GM21526 (cell line): ENCODE results near the gene RTL9.
"Not testable (repeated sequence)": the region's sequence is repeated elsewhere in the genome, so short reads cannot be mapped to it uniquely, and the experiment has no call there.

Experiments
- ATAC-seq: cut with Tn5 transposase; IDR thresholded peaks from one replicate; pipeline ENCODE4 v1.9.1; 2021; ENCODE audit warnings: moderate library complexity; ENCODE audit not compliant: unreplicated experiment, low FRiP score

RTL9 gene

DNA sequence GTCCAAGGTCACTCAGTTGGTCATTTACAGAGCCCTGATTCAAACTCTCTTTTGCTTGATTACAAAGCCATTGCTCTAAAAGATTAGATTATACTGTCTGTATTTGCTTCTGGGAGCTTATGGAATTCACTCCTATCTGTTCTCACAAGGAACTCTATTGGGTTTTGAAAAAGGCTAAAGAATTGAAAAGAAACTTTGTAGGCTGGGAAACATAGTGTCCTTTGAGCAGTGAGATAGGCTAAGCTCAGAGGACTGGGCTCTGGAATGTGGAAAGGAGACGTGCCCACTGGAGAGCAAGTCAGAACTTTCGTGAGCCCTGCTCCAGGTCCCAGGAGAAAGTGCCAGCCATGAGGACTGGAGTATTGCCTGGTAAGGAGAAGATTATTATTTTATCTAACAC is at the start of gene RTL9:
Gene RTL9 (plus strand): TSS at position 301 of the 400 bp plus-strand sequence. CDS start 91,770 bp downstream, outside the sequence.
- ATAC-seq, result no peak

DNA sequence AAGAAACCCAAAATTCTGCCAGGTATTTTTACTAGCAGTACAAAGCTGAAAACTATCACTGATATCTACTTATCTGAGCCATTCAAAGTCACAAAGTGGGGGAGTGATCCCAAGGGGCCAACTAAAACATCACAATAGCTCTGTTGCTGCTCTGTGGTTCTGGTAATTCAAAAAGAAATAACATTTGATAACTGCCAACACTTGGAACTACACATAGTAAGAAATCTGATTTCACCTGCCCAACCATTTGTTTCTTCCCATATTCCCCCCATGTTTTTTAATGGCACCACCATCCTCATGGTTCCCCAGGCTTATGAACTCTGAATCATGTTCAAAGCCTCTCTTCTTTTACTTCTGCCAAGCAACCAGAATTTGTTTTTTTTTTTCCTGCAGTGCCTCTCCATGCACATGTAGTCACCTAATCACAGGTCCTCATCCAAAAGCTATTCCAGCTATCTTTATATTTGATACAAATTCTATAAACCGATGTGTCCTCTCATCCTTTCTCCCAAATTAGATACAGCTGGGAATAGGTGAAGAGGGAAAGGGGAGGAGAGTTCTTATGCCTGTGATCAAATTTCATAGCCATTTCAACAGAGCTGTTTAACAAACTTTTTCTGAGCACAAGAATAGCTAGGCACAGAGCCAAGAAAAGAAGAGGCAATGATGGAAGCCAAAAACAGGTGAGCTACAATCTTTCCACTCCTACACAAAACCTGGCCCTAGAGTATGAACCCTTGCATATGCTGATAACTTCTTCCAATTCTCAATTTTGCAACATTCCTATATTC is 48.5 kb upstream of the RTL9 start:
- ATAC-seq, result no peak

DNA sequence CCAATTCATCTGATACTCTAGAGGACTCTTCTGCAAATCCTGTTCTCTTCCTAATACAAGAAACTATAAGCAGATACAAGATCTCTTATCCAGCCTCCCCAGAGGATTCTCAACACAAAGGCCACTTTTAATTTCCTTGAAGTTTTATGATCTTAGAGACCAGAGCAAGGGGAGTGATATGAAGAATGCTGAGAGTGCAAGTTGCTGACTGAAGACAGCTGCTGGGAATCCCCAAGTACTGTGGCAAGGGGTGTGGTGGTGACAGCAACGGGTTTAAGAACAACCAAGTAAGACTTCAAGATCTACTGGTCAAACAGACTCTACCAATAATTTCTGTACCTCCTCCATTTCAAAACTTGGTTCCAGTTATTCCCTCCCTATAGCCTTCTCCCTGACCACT is 47.8 kb upstream of the RTL9 start:
- ATAC-seq, result peak; percentile 68

DNA sequence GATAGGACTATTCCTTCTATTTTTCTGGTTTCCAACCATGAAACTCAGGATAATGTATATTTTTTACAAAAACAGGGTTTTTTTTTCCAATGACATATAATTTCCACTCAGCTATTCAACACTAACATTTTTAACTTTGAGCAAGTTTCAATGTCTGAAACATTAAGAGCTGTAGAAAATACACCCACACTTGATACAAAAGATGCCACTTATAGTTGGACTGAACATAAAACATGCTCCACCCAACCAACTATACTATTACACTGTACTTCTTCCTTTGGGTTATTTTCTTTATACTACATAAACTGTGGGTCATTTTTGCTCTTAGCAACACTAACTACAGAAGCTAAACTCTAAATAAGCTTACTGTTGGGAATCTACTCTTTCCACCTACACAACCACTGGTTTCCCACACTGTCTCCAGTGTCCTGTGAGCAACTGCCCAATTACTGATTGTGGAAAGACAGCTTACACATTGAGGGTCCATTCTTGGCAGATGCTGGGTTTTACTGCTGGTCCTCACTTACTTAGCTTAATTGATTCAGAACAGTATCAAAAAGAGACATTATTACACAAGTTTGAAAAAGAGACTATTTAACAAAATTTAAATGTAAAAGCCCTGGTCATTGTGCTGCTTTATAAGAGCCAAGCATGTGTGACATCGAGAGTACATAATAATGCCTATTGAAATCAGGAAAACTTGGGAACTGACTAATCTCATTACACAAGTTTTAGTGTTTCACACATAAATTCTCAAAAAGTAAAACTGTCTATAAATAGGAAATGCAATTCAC is 47.0 kb upstream of the RTL9 start:
- ATAC-seq, result no peak

DNA sequence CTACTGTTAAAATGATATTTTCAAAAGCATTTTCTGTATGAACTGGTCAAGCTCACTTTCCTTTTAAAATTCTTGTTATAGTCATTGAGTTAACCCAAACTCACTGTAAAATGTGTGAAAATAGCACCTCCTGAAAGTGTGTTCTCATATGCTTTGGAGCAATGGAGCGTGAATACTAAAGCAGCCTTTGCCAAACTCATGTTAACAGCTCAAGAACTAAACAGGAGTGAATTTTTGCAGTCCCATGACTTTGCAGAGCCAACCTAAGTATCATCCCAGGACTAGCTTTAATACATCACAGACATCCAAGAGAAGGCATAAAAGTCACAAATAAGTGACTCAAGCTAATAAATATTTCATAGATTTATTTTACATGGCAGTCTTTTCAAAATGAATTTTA is 43.1 kb upstream of the RTL9 start:
- ATAC-seq, result no peak

DNA sequence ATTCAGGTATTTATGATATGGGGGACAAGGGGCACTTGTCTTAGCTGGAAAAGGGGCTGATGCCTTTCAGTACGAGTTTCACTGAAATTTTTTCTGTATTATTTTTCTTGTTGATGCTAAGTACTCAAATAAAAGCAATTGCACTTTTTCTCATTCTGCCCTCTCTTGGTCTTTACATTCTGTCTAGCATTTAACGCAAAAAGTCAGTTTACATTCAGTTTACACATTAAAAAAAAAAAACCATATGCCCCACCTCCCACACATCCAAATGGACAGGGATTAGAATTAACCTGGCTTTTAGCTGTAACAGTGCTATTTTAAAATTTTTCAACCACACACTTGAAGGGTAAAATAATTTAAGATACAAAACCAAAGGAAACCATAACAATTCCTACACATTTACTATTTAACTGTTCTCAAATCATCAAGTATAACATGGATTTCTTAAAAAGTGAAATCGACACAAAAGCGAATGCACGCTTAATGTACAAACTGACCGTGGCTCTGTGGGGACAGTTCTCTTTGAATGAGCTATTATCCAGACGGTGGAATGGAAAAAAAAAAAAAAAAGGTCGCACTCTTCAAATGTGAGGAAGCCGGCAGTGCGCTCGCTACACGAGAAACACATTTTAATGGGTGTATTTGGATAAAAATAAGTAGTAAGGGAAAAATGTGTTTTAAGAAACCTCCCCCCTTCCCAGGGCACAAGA is 42.1 kb upstream of the RTL9 start:
- ATAC-seq, result no peak

DNA sequence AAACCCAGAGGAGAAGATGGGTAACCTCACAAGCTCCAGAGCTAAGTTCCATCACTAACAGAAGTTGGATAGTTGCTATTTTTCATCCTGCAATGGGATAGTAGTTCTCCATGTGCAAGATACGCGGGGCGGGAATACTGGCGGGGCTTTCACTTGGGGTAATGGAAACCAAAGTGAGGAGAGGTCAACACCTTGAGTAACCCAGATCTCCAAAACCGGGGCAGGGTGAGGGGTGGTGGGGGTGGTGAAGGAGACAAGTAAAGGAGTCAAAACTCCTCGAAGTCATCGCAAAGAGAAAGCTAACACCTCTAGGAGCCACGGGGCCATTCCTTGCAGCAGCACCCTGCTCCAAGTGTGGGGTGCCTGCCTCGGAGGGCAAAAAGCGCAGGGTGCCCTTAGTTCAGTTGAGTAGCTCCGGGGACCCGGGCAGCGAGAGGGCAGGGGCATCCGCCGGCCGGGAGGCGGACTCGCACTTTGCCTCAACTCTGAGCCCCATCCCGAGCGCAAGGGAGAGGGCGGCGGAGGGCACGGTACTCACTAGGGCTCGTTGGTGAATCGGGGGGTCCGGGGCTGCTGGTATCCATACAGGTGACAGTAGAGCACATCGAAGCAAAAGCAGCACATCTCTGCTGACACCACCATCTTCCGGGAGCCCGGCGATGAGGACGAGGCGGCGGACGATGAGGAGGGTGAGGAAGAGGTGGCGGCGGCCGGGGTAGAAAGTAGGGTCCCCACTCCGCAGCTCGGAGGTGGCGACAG is 41.4 kb upstream of the RTL9 start:
- peak; percentile 19 for ATAC-seq

DNA sequence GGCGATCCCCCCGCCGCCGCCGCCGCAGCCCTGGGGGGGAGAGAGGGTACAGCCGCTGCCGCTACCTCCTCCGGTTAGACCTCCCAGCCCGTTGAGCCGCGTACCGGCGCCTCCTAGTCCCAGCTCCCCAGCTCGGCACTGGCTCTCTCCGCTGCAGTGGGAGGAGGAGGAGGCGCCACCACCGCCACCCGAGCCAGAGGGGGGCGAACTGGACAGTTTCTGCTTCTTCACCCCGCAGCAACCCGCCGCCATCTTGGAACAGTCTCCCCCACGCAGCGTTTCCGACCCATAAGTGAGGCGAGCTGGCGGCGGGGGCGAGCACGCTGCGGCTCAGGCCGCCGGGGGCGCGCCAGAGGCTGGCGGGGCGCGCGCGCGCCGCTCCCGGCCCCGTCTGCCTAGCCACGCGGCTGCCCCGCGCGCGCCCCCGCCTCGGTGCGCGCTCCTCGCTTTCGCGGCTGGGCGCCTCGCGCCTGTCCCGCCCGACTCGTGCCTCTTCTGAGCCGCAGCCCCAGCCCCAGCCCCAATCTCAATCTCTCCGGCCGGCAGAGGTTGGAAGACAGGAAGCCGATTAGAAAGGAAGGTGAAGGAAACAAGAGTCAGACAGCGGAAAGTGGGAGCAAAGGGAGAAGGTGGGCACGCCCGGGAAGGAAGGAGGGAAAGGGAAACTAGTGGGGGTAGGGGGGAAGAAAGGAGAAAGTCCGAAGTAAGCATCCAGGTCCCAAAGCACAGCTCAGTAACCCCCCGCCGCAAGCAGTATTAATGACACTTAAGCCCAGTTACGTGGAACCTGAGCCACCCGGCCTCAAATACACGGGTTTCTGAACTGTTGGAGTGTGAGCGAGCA is 40.6 kb upstream of the RTL9 start, which contains the start of gene AMMECR1:
Gene AMMECR1 (minus strand): TSS at position 266 of the 844 bp plus-strand sequence. CDS start 14 bp downstream, at position 252.
- peak; percentile 68 for ATAC-seq

DNA sequence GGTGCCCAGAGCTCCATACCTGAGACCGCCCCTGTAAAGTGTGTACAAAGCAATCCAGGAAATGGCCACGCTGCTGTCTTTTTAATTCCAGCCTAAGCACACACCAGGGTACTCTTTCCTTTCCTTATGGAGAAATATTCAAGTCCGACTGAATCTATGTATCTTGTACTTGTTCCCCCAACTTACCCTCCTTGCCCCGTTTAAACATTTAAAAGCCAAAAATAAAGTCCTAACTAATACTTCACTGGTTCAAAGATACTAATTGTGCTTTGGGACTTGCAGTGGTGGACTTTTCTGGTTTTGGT is 40.0 kb upstream of the RTL9 start:
- ATAC-seq, result peak; percentile 28

DNA sequence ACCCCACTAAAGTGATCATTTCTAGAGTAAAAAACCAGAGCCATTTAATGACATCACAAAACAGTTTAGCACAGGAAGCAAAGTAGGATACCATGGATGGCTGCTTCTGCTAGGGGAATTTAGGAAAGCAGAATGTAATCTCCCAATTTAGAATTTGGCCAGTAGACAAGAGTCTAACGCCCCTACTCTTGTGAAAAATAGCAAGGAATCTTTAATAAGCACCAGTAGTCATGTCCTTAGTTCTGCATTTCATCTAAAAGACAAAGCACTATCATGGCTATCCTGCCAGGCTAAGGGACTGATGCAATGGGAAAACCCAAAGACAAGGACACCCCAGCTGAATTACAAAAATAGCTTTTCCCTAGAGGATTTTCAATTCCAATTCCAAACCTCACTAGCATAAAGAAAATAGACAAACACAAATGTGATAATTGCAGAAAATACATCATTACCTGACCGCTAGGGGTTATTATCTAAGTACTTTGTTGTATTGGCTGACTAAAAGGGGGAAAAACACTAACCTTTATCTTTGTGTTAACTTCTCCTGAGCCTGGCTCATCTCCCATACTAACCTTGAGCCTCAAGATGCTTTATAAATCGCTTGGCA is 38.2 kb upstream of the RTL9 start:
- ATAC-seq, result no peak

DNA sequence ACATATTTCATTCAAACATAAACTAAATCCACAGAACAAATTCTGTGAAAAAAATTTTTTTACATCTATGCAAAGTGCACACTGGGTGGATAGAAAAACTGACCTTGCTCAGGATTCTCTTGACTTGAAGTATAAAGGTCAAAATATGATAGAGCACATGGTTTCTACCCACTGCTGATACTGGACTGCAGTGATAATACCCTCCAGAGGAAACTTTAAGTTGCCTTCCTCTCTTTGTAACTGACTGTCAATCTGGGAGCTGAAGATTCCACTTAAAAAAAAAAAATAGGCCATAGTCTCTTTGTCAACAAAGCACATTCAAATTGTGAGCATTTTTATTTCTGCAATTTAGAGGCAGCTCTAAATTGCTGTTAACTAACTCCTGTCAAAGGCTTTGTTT is 37.6 kb upstream of the RTL9 start:
- ATAC-seq, result no peak

DNA sequence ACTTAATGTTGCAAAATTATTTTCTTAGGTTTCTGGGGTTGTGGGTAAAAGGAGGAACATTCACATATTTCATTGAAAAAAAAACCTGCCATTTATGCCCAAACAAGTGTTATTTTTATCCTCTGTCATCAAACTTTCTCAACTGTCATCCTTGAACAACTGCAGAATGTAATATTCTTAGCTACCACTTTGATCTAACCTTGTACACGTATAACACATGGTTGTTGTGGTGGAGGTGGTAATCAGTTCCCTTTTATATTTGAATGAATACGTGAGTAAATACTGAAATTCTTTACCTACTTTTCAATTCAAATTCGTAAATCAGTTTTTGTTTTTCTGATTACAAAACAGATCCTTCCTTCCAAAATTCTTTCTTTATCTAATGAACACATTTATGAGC is 37.0 kb upstream of the RTL9 start:
- peak; percentile 30 for ATAC-seq

DNA sequence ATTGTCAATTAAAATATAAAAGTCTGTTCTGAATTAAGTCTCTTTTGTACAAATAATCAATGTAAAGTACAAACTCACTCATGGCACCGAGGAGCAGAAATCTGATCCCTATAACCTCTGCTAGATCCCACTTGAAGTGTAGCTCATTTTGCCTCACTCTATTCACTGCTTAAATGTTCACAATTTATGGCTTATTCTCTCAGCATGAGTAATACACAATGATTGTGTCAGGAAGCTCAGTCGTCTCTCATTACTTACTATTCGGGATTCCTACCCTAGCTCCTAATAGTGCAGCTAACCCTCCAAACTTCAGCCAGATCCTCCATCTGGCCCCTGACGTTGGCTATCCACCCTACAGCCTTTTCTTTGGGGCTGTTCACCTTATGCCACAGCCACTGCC is 36.0 kb upstream of the RTL9 start:
- no peak for ATAC-seq

DNA sequence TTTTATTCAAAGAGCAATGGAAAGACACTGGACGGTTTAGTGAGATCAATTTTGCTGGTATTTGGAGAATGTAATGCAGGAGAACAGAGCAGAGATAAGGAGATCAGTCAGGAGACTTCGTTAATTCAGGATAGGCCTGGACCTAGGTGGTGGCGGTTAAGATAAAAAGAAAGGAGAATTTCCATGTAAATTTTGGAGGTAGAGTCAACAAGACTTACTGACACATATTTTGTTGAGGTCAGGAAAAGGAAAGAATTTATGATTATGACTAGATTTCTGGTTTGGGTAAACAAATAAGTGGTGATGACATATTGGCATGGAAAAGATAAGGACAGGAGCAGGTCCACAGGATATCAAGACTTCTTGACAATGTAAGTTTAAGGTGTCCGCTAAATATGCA is 31.9 kb upstream of the RTL9 start:
- ATAC-seq, result no peak

DNA sequence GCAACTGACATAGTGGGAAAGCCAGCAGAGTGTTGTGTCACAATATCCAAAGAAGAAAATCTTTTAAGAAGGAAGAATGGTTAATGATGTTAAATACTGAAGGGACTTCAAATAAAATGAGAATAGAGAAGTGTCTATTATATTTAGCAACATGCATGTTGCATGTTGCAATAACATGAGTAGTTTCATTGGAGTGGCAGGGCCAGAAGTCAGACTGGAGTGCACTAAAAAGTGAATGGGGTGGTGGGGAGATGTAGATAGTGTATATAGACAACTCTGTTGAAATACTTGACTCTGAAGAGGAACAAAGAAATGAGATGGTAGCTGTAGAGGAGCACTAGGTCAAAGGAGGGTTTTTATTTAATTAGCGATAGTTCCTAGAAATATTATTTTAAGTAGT is 31.3 kb upstream of the RTL9 start:
- no peak for ATAC-seq

DNA sequence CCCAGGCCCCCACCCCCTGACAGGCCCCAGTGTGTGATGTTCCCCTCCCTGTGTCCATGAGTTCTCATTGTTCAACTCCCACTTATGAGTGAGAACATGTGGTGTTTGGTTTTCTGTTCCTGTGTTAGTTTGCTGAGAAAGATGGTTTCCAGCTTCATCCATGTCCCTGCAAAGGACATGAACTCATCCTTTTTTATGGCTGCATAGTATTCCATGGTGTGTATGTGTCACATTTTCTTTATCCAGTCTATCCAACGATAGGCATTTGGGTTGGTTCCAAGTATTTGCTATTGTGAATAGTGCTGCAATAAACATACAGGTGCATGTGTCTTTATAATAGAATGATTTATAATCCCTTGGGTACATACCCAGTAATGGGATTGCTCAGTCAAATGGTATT is 30.0 kb upstream of the RTL9 start:
- ATAC-seq, result not testable (repeated sequence)

DNA sequence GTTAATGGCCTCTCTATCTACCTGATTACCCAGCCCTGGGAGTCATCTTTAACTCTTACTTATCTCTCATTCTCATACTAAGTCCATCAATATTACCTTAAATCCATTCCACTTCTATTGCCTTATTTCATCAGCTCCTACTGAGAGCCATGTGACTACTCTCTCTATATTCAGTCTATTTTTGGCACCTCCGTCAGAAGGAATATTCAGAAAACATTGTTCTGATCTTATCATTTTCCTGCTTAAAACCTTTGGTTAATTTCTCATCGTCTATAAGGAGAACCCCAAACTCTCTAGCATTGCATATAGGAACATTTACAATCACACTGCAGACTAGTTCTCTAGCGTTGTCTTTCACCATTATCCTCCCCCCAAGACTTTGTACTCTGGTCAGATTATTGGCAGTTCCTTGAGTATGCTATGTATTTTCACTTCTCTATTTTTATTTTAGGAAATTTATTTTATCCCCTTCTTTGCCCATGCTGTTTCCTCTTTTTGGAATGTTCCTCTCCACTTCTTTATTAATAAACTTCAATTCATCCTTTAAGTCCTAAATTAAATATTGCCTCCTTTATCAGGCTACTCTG is 27.1 kb upstream of the RTL9 start:
- no peak for ATAC-seq

DNA sequence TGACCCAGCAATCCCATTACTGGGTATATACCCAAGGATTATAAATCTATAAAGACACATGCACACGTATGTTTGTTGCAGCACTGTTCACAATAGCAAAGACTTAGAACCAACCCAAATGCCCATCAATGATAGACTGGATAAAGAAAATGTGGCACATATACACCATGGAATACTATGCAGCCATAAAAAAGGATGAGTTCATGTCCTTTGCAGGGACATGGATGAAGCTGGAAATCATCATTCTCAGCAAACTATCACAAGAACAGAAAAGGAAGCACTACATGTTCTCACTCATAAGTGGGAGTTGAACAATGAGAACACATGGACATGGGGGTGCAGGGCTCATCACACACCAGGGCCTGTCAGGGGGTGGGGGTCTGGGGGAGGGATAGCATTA is 25.2 kb upstream of the RTL9 start:
- ATAC-seq, result not testable (repeated sequence)

DNA sequence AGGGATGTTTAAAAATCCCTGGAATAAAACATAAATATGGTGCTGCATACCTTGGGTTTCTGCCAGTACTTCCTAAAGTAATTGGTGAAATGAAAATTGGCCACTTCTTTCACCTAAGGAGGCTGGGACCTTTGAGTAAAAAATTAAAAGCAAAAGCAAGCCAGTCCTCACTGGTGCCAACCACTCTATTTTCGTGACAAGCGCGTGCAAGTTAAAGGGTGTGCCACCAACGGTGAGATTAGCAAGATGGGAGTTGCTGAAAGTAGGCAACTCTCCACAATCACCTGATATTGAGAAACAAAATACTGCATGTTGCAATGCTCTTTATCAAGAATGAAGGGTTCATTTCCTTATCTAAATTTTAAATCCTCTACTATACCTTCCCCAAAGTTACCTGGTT is 19.7 kb upstream of the RTL9 start:
- no peak for ATAC-seq
